ENCODE data around the gene CRYGS.

CRYGS gene

GRCh38 chr3:186489507-186489906 is 54.7 kb downstream of the CRYGS start:
- no peak for DNase-seq
